Mucosa of descending colon (tissue), 3 donors: ENCODE data around the gene KDM4E. TPM values are rescaled to one million over a fixed set of nuclear protein-coding genes. Genes with fewer than 3 reads are reported as not detected.
A peak's percentile ranks its signal among the peaks of the same experiment; 100 is the strongest.

ENCODE experiments used
- ATAC-seq: fragments of 200-7000 bp; cut with Tn5 transposase; one replicate; pipeline ENCODE4 v1.9.1; 2020; ENCODE audit warnings: mild to moderate bottlenecking, moderate library complexity
- DNase-seq, 3 donors: peaks; one replicate each; pipeline ENCODE4 v3.0.0-alpha.2; 2020
- H3K36me3 ChIP-seq: fragments of 200-600 bp; one replicate; pipeline ENCODE4 v1.8.0; 2021; ENCODE audit warnings: low read depth, mild to moderate bottlenecking
- H3K4me1 ChIP-seq: fragments of 200-600 bp; one replicate; pipeline ENCODE4 v1.8.0; 2021; ENCODE audit warnings: low read depth, mild to moderate bottlenecking
- H3K4me3 ChIP-seq: fragments of 200-600 bp; one replicate; pipeline ENCODE4 v1.8.0; 2021; ENCODE audit warnings: mild to moderate bottlenecking
- H3K9me3 ChIP-seq: fragments of 200-600 bp; one replicate; pipeline ENCODE4 v1.8.0; 2021; ENCODE audit warnings: mild to moderate bottlenecking
- intact Hi-C, 2 donors: fragments of 100-400 bp; cut with DNase I in 1 of 2; cut with micrococcal nuclease in 1 of 2; formaldehyde crosslinking; loops; one replicate each; pipeline versions ENCODE4 v1.11.0 to v1.11.1; 2022; cut with DNase I, micrococcal nuclease
- total RNA-seq, 3 donors: library from RNA; stranded (reverse); fragmentation: NEBNext Ultra II Directional in 2 of 3; extraction: Animal tissue kit (Norgen Biotek cat#: 25700) in 2 of 3; gene quantifications; one replicate each; pipeline versions ENCODE4 v1.2.1 to v1.2.4, GENCODE V29; 2021 to 2023
- TF ChIP-seq, protein P1 (sequence below): fragments of 200-600 bp; IDR thresholded peaks from one replicate; pipeline ENCODE4 v1.8.0; 2022; ENCODE audit warnings: antibody characterized with exemption, mild to moderate bottlenecking
- donor health status: DM: no; HTN: no; CAD: no; lungs with moderate emphysema.
- donor health status: DM: no; HTN: no; CAD: no.
- donor health status: DM: no; HTN: yes; CAD: no.

The KDM4E gene
- total RNA-seq, 3 donors from 2014 or later: not detected

DNA sequence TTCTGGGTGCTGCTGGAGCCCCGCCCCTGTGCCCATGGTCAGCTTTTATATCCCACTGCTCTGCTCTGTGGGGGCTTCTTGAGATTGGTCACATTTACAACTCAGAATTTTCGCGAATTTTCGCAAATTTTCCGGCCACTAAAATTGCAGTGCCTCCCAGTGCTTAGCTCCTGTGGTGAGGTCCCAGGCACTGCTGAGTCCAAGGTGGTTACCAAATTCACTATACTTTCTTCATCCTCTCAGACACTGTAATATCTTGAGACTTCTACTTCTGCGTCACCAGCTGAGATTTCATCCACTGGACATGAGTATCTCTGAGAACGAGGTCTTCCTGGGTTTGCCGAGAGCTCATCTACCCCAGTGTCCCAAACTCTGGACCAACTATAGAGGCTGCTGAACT is 32.9 kb downstream of the KDM4E start:
- intact Hi-C loops: no loop called here
- no peaks in the 10 kb centered on the region for H3K36me3 ChIP-seq
- H3K4me3 ChIP-seq: no peak overlapping the region
- no peaks in the 10 kb centered on the region for H3K9me3 ChIP-seq
- TF ChIP-seq, protein P1, sequence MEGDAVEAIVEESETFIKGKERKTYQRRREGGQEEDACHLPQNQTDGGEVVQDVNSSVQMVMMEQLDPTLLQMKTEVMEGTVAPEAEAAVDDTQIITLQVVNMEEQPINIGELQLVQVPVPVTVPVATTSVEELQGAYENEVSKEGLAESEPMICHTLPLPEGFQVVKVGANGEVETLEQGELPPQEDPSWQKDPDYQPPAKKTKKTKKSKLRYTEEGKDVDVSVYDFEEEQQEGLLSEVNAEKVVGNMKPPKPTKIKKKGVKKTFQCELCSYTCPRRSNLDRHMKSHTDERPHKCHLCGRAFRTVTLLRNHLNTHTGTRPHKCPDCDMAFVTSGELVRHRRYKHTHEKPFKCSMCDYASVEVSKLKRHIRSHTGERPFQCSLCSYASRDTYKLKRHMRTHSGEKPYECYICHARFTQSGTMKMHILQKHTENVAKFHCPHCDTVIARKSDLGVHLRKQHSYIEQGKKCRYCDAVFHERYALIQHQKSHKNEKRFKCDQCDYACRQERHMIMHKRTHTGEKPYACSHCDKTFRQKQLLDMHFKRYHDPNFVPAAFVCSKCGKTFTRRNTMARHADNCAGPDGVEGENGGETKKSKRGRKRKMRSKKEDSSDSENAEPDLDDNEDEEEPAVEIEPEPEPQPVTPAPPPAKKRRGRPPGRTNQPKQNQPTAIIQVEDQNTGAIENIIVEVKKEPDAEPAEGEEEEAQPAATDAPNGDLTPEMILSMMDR: no peak
- DNase-seq: no peak
- H3K4me1 ChIP-seq: no peaks in the 10 kb centered on the region
- ATAC-seq: no peak

DNA sequence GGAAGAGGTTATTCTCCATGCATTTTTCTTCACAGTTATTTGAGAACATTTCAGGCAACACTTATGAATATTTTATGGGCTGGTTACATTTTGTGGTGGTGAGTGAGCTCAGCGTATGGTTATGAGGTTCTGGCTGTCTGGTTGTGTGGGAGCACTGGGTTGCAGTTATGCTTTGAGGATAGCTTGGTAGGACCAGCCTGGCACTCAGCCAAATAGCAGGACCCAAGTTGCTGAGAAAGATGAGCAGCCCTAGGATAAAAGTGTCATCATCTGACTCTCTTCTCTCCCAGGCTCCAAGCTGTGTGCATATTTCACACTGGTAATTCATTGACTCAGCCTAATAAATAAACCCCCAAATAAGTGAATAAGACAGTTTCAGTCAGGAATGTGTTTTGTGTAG is 33.6 kb downstream of the KDM4E start:
- intact Hi-C loops: no loop called here
- DNase-seq: no peak
- H3K9me3 ChIP-seq: no peaks in the 10 kb centered on the region
- TF ChIP-seq, protein P1: no peak
- H3K36me3 ChIP-seq: no peaks in the 10 kb centered on the region
- no peak for ATAC-seq
- no peak overlapping the region for H3K4me3 ChIP-seq
- H3K4me1 ChIP-seq: no peaks in the 10 kb centered on the region

DNA sequence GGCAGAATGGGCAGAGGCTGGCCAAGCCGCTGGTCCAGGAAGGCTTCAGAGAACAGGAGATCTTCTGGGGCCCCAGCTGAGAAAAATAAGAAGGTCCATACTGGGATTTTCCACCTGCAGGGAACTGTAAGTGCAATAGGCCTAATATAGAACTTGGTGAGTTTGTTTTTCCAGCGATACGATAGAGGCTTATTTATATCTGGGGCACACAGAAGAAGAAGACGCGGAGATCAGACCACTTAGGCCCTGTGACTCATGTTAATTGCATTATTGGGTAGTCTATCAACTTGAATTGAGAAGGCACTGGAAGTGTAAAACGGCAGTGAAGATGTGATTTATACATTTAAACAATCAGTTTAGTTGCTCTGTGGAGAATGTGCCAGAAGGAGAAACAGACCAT is 34.0 kb downstream of the KDM4E start:
- no peaks in the 10 kb centered on the region for H3K4me1 ChIP-seq
- no peak overlapping the region for H3K4me3 ChIP-seq
- TF ChIP-seq, protein P1: no peak
- DNase-seq (no peak), ATAC-seq (no peak)
- intact Hi-C loops: no loop called here
- H3K36me3 ChIP-seq: no peaks in the 10 kb centered on the region
- H3K9me3 ChIP-seq: no peaks in the 10 kb centered on the region

DNA sequence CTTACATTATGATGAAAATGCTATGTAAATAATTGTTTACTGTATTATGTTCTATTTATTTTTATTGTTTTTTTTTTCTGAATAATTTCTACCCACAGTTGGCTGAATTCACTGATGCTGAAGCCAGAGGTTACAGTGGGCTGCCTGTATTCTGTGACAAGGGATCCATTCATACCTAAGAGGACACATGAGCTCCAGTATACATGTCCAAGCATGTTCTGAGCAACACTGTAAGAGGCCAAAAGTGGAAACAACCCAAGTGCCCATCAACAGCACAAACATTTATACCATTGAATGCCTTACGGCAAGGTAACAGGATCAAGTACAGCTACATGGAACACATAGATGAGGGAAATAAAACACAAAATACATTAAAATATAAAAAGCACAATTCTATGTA is 40.3 kb downstream of the KDM4E start:
- Histone ChIP-seq H3K4me1 (peaks cover 7% of the 10 kb centered on the region), H3K9me3 (no peaks in the 10 kb centered on the region), H3K36me3 (no peaks in the 10 kb centered on the region), H3K4me3 (no peak overlapping the region)
- ATAC-seq: no peak
- TF ChIP-seq, protein P1: no peak
- intact Hi-C loops: loop anchor here in 1 of 2 donors (5.0 kb wide), 2 partner anchors 72 to 87 kb away; no protein-coding TSS in a partner anchor
- DNase-seq: no peak

DNA sequence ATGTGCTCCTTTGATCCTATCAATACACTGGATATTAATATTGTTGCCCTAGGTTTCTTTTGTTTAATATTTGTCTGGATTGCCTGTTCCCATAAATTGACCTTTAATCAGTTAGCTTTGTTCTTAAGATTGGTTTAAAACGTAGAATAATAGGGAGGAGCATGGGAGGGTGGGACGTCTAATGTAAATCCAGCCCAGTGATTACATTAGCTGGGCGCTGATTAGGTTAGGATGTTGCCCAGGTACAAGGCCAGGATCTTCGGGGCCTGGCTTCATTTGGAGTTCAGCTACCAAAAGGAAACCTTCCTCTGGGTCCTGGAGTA is 41.6 kb downstream of the KDM4E start, which contains the start of gene SRSF8:
Gene SRSF8, plus strand, starts transcription at position 204 of the 323 bp plus-strand sequence. CDS start 308 bp downstream, outside the sequence.
- intact Hi-C loops: loop anchor here in 1 of 2 donors (5.0 kb wide), 2 partner anchors 71 to 86 kb away; no protein-coding TSS in a partner anchor
- H3K4me3 ChIP-seq: peak within 1 kb of the TSS; percentile 84
- H3K36me3 ChIP-seq: no peaks in the 10 kb centered on the region
- TF ChIP-seq, protein P1: no peak
- DNase-seq (no peak), ATAC-seq (peak; percentile 64)
- no peaks in the 10 kb centered on the region for H3K9me3 ChIP-seq
- peaks cover 7% of the 10 kb centered on the region for H3K4me1 ChIP-seq
